Stomach (tissue), 9 donors: ENCODE measurements around the gene IGHMBP2. TPM values are rescaled to one million over a fixed set of nuclear protein-coding genes. Genes with fewer than 3 reads are reported as not detected.
A peak's percentile ranks its signal among the peaks of the same experiment; 100 is the strongest.

Experiments used
- DNase-seq, 2 donors: peaks; one replicate each; pipeline versions ENCODE4 v3.0.0 to v3.0.0-alpha.2; 2013 to 2019
- H3K27ac ChIP-seq, 5 donors: fragments of 200-600 bp in 4 of 5; sonication (generic) in 4 of 5; one replicate each; pipeline ENCODE4 v1.5.1; 2013 to 2019; ENCODE audit warnings: mild to moderate bottlenecking in 1 of 5, moderate library complexity in 1 of 5
- H3K27me3 ChIP-seq, 3 donors: fragments of 200-600 bp; sonication (generic); one replicate each; pipeline ENCODE4 v1.5.1; 2017 to 2019; ENCODE audit warnings: mixed run types in 1 of 3
- H3K36me3 ChIP-seq, 4 donors: fragments of 200-600 bp; sonication (generic); 1 replicate in 3 of 4; 2 replicates in 1 of 4; pipeline ENCODE4 v1.5.1; 2016 to 2019
- H3K4me1 ChIP-seq, 4 donors: fragments of 200-600 bp; sonication (generic); one replicate each; pipeline ENCODE4 v1.5.1; 2016 to 2019
- H3K4me3 ChIP-seq, 4 donors: fragments of 200-600 bp; sonication (generic) in 3 of 4; one replicate each; pipeline ENCODE4 v1.5.1; 2016 to 2019; ENCODE audit warnings: mild to moderate bottlenecking in 1 of 4
- H3K9me3 ChIP-seq, 4 donors: fragments of 200-600 bp; sonication (generic); one replicate each; pipeline ENCODE4 v1.5.1; 2016 to 2019
- CTCF ChIP-seq, 7 experiments: fragments of 450-650 bp in 4 of 7; fragments of 200-600 bp in 3 of 7; sonication (generic) in 3 of 7; IDR thresholded peaks; one replicate each; pipeline ENCODE4 v1.5.1; 2016 to 2019; ENCODE audit warnings: antibody characterized with exemption in 7 of 7, control low read depth in 2 of 7, mild to moderate bottlenecking in 1 of 7
- EP300 ChIP-seq: sonication (generic); formaldehyde crosslinking; IDR thresholded peaks from one replicate; pipeline ENCODE4 v1.6.1; 2017; ENCODE audit warnings: antibody characterized with exemption
- POLR2A ChIP-seq, 4 donors: fragments of 450-650 bp; IDR thresholded peaks; one replicate each; pipeline ENCODE4 v1.6.1; 2016; ENCODE audit warnings: antibody characterized with exemption in 4 of 4, control low read depth in 2 of 4, mild to moderate bottlenecking in 1 of 4, moderate library complexity in 1 of 4
- POLR2AphosphoS5 ChIP-seq, 3 donors: sonication (generic); formaldehyde crosslinking; IDR thresholded peaks; one replicate each; pipeline ENCODE4 v1.6.1; 2016; ENCODE audit warnings: antibody characterized with exemption in 3 of 3
- WGBS, 5 donors: extraction: QIAGEN DNeasy Blood & Tissue Kit in 3 of 5; methylation state at CpG; one replicate each; pipeline versions ENCODE4 v1.1.5 to v1.1.7; 2013 to 2018; 5-methylcytosine and 5-hydroxymethylcytosine counted together
- intact Hi-C: fragments of 100-400 bp; cut with DNase I; formaldehyde crosslinking; loops from one replicate; pipeline ENCODE4 v1.15.1; 2023; ENCODE audit warnings: low total_unique reads
- polyA plus RNA-seq, 3 donors: library from polyadenylated mRNA; stranded (reverse); fragments of 200-250 nt; gene quantifications; one replicate each; pipeline ENCODE4 v1.2.3, GENCODE V29; 2013
- total RNA-seq, 5 donors: library from RNA; depleted of rRNA; stranded (reverse); fragments of >200 nt; gene quantifications; one replicate each; pipeline versions ENCODE4 v1.1.0 to v1.2.3, GENCODE V29; 2014 to 2016
- donor health status: healthy with polysubstance abuse.
- donor health status: Bipolar disorder and iron deficiency.
- donor health status: healthy.

IGHMBP2 gene
- total and polyA plus RNA-seq, 8 donors, result 8.8 to 133 (median 13.7) TPM

GRCh38 chr11:68930991-68931855, 27.5 kb downstream of the IGHMBP2 start:
- intact Hi-C loops, result no loop called here
- WGBS, 5 donors, result 92 to 95% (median 94%) methylated on average over 7 to 21 of the region's 21 CpGs
- H3K4me3 ChIP-seq, result no peak overlapping the region
- H3K9me3 ChIP-seq, result peaks cover 0 to 5% (median 2%) of the 10 kb centered on the region in 4 donors
- DNase-seq, result no peak
- H3K27ac ChIP-seq, result peak overlapping the region in 1 of 5 donors; percentile 79
- H3K4me1 ChIP-seq, result peaks cover 0 to 28% (median 13%) of the 10 kb centered on the region in 4 donors
- H3K27me3 ChIP-seq, result no peaks in the 10 kb centered on the region
- TF ChIP-seq CTCF (IDR thresholded peaks at IDR 0.05) (no peak), EP300 (no peak), POLR2A (IDR thresholded peaks at IDR 0.05) (no peak), POLR2AphosphoS5 (IDR thresholded peaks at IDR 0.05) (no peak)
- H3K36me3 ChIP-seq, result peaks cover 48 to 98% (median 96%) of the 10 kb centered on the region in 4 donors

- Histone ChIP-seq H3K27me3 (no peaks in the 10 kb centered on the region), H3K4me3 (no peak overlapping the region), H3K4me1 (peaks cover 0 to 28% (median 12%) of the 10 kb centered on the region in 4 donors), H3K9me3 (no peaks in the 10 kb centered on the region), H3K36me3 (peaks cover 51 to 98% (median 96%) of the 10 kb centered on the region in 4 donors), H3K27ac (peak overlapping the region in 3 of 5 donors; percentile 10 to 79 (median 39))
- 90 to 94% (median 92%) methylated on average over 17 of the region's 17 CpGs for WGBS, 5 donors
- DNase-seq, result no peak
- TF ChIP-seq POLR2AphosphoS5 (IDR thresholded peaks at IDR 0.05) (no peak), POLR2A (IDR thresholded peaks at IDR 0.05) (no peak), EP300 (no peak), CTCF (IDR thresholded peaks at IDR 0.05) (no peak)
- intact Hi-C loops, result no loop called here
These were observed 28.2 kb downstream of the IGHMBP2 start for GRCh38 chr11:68931911-68932310.

- Histone ChIP-seq H3K27me3 (no peaks in the 10 kb centered on the region), H3K9me3 (no peaks in the 10 kb centered on the region), H3K4me1 (peaks cover 0 to 28% (median 10%) of the 10 kb centered on the region in 4 donors), H3K4me3 (no peak overlapping the region), H3K27ac (peak overlapping the region in 3 of 5 donors; percentile 10 to 79 (median 65)), H3K36me3 (peaks cover 55 to 98% (median 96%) of the 10 kb centered on the region in 4 donors)
- intact Hi-C loops, result no loop called here
- WGBS, 5 donors, result 86 to 92% (median 88%) methylated on average over 7 of the region's 7 CpGs
- DNase-seq, result no peak
- TF ChIP-seq POLR2AphosphoS5 (IDR thresholded peaks at IDR 0.05) (peak in 2 of 3 donors; percentile 35 to 84), POLR2A (IDR thresholded peaks at IDR 0.05) (no peak)
These were observed 28.7 kb downstream of the IGHMBP2 start for GRCh38 chr11:68932358-68932757.

DNA sequence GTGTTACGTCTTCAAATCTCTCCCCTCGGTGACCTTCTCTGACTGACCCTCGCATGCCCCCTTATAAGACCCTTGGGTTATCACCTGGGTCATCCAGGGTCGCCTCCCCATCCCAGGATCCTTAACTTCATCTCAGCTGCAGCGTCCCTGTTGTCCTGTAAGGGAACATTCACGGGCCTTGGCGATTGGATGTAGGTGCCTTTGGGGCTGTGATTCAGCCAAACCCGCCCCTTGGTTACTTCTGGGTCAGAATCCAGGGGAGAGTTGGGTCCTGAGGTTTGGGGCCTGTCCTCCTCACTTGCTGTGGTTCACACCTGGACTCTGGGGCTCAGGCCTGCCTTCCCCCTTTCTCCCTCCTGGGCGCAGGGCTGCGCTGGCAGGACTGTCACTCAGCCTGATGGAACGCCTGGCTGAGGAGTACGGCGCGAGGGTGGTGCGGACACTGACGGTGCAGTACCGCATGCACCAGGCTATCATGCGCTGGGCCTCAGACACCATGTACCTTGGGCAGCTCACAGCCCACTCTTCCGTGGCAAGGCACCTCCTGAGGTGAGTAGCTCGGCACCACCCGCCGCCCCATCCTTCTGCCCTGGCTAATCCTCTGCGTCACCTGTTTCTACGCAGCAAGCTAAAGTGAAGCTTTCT, 29.4 kb downstream of the IGHMBP2 start:
- WGBS, 5 donors, result 94 to 97% (median 95%) methylated on average over 23 to 24 of the region's 24 CpGs
- H3K36me3 ChIP-seq, result peaks cover 62 to 98% (median 97%) of the 10 kb centered on the region in 4 donors
- no peak overlapping the region for H3K4me3 ChIP-seq
- H3K9me3 ChIP-seq, result no peaks in the 10 kb centered on the region
- TF ChIP-seq CTCF (IDR thresholded peaks at IDR 0.05) (no peak), POLR2A (IDR thresholded peaks at IDR 0.05) (no peak), POLR2AphosphoS5 (IDR thresholded peaks at IDR 0.05) (no peak), EP300 (no peak)
- DNase-seq, result no peak
- no peaks in the 10 kb centered on the region for H3K27me3 ChIP-seq
- H3K4me1 ChIP-seq, result peaks cover 0 to 23% (median 7%) of the 10 kb centered on the region in 4 donors
- intact Hi-C loops, result no loop called here
- peak overlapping the region in 3 of 5 donors; percentile 49 to 79 (median 65) for H3K27ac ChIP-seq
